Hematopoietic multipotent progenitor cell treated with erythropoietin and hydrocortisone succinate and interleukin-3 and kit ligand, for 15 days (in vitro differentiated cells): ENCODE results near the gene LRP1B.

Source experiments
- DNase-seq: peaks from one replicate; pipeline ENCODE4 v3.0.0-alpha.2; 2015; ENCODE audit warnings: low spot score

The LRP1B gene

GRCh38 chr2:141766225-141766624 lies 364.6 kb downstream of the LRP1B start:
- DNase-seq: no peak

GRCh38 chr2:141748616-141749015 lies 382.2 kb downstream of the LRP1B start:
- DNase-seq: no peak

- DNase-seq: no peak
Measured at GRCh38 chr2:141741652-141742051, 389.2 kb downstream of the LRP1B start.

- no peak for DNase-seq
Measured at GRCh38 chr2:141737492-141738255, 393.1 kb downstream of the LRP1B start.

- no peak for DNase-seq
Measured at GRCh38 chr2:141736466-141736865, 394.4 kb downstream of the LRP1B start.

- no peak for DNase-seq
Measured at GRCh38 chr2:141728886-141729285, 401.9 kb downstream of the LRP1B start.

GRCh38 chr2:141728142-141728541 lies 402.7 kb downstream of the LRP1B start:
- no peak for DNase-seq

GRCh38 chr2:141724426-141724825 lies 406.4 kb downstream of the LRP1B start:
- DNase-seq: no peak

- DNase-seq: no peak
Measured at GRCh38 chr2:141723814-141724213, 407.0 kb downstream of the LRP1B start.

- DNase-seq: no peak
Measured at GRCh38 chr2:141720476-141720875, 410.3 kb downstream of the LRP1B start.

GRCh38 chr2:141714496-141714895 lies 416.3 kb downstream of the LRP1B start:
- no peak for DNase-seq

GRCh38 chr2:141711627-141712026 lies 419.2 kb downstream of the LRP1B start:
- no peak for DNase-seq

GRCh38 chr2:141710589-141711239 lies 420.1 kb downstream of the LRP1B start:
- no peak for DNase-seq

- DNase-seq: no peak
Measured at GRCh38 chr2:141709756-141710155, 421.1 kb downstream of the LRP1B start.

GRCh38 chr2:141707486-141707885 lies 423.3 kb downstream of the LRP1B start:
- no peak for DNase-seq

- DNase-seq: no peak
Measured at GRCh38 chr2:141704541-141704940, 426.3 kb downstream of the LRP1B start.

- DNase-seq: no peak
Measured at GRCh38 chr2:141703501-141703900, 427.3 kb downstream of the LRP1B start.

- DNase-seq: no peak
Measured at GRCh38 chr2:141701618-141702017, 429.2 kb downstream of the LRP1B start.

- DNase-seq: no peak
Measured at GRCh38 chr2:141699573-141699972, 431.2 kb downstream of the LRP1B start.

GRCh38 chr2:141698500-141698899 lies 432.3 kb downstream of the LRP1B start:
- no peak for DNase-seq

- DNase-seq: no peak
Measured at GRCh38 chr2:141697035-141697434, 433.8 kb downstream of the LRP1B start.

GRCh38 chr2:141694180-141694579 lies 436.6 kb downstream of the LRP1B start:
- DNase-seq: no peak

- DNase-seq: no peak
Measured at GRCh38 chr2:141692829-141693228, 438.0 kb downstream of the LRP1B start.

GRCh38 chr2:141676139-141676538 lies 454.7 kb downstream of the LRP1B start:
- no peak for DNase-seq
